GM12892 (cell line): Measurements from ENCODE around the gene PSMC3IP.
"Not testable (repeated sequence)": the region's sequence is repeated elsewhere in the genome, so short reads cannot be mapped to it uniquely, and the experiment has no call there.

Experiments
- DNase-seq: peaks from one replicate; pipeline ENCODE4 v3.0.0; 2011; ENCODE audit not compliant: insufficient read length
- FAIRE-seq: peaks from 2 replicates; lab custom pipeline; 2011; peaks lifted over from hg19 to GRCh38; lab: Jason Lieb, UNC
- POLR2A ChIP-seq: IDR thresholded peaks from 2 replicates; pipeline ENCODE4 v1.6.1; 2011; ENCODE audit warnings: low read depth, low read length, control low read depth
- POLR2AphosphoS5 ChIP-seq: IDR thresholded peaks from 2 replicates; pipeline ENCODE4 v1.6.1; 2011; ENCODE audit warnings: low read depth, low read length, control low read depth
- TAF1 ChIP-seq: IDR thresholded peaks from 2 replicates; pipeline ENCODE4 v1.6.1; 2011; ENCODE audit warnings: low read depth, mild to moderate bottlenecking, control low read depth, low read length, borderline replicate concordance

PSMC3IP gene

DNA sequence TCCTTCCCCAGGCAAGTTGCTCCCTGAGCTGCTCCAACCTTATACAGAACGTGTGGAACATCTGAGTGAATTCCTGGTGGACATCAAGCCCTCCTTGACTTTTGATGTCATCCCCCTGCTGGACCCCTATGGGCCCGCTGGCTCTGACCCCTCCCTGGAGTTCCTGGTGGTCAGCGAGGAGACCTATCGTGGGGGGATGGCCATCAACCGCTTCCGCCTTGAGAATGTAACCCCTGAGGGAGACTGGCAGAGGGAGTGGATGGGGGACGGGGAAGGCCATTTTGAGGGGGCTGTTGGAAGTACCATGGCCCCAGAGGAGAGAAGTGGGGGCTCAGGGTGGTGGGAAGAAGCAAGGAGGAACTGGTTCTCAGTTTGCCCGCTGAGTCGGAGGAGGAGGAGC lies 13.6 kb downstream of the PSMC3IP start:
- no peak for TF ChIP-seq POLR2A
- TF ChIP-seq POLR2AphosphoS5 = no peak
- FAIRE-seq (no peak), DNase-seq (no peak)

DNA sequence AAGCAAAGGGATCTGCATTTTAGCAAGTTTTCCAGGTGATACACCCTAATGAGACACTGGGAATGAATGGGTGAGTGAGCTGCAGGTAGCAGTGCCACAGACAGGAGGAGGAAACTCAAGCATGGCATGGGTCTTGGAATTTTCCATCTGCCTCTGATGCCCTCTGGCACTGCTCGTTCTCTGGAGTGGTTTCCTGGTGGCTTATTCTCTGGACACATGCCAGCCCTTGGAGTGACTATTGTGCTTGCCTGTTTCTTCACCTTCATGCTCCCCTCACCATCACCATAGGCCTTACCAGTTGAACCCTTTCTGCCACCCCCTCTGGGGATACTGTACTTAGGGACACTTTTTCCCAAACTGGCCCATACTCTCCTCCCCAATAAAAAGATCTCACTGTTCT lies 14.0 kb downstream of the PSMC3IP start:
- TF ChIP-seq POLR2AphosphoS5 (no peak), POLR2A (no peak), TAF1 (no peak)
- no peak for FAIRE-seq

DNA sequence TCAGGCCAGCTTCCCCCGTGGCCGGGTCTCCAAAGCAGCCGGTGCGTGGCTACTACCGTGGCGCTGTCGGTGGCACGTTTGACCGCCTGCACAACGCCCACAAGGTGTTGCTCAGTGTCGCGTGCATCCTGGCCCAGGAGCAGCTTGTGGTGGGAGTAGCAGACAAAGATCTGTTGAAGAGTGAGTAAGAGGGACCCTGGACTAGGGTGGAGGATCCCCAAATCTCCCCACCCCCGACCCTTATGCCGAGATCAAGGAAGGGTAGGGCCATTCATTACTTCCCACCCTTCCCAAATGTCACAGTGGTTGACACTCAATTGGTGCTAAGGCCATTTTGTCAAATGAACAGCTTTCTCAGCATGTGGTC lies 14.4 kb downstream of the PSMC3IP start:
- no peak for FAIRE-seq
- DNase-seq = no peak

More for the DNA sequence above, 14.0 kb downstream of the PSMC3IP start:
- no peak for DNase-seq

DNA sequence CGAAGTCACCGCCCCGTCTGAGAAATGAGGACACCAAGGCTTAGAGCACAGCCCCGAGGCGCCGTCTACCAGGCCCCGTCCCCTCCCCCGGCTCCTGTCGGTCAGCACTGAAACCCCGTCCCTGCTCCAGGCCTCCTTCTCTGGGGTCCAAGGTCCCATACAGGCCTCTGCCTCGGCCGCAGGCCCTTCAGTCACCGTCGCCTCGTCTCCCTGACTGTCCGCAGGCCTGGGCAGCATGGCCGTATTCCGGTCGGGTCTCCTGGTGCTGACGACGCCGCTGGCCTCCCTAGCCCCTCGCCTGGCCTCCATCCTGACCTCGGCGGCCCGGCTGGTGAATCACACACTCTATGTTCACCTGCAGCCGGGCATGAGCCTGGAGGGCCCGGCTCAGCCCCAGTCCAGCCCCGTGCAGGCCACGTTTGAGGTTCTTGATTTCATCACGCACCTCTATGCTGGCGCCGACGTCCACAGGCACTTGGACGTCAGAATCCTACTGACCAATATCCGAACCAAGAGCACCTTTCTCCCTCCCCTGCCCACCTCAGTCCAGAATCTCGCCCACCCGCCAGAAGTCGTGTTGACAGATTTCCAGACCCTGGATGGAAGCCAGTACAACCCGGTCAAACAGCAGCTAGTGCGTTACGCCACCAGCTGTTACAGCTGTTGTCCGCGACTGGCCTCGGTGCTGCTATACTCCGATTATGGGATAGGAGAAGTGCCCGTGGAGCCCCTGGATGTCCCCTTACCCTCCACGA lies 15.0 kb downstream of the PSMC3IP start:
- no peak for FAIRE-seq

More for the DNA sequence above, 14.4 kb downstream of the PSMC3IP start:
- TF ChIP-seq POLR2AphosphoS5 = no peak
- no peak for TF ChIP-seq POLR2A
- TF ChIP-seq TAF1 = no peak

DNA sequence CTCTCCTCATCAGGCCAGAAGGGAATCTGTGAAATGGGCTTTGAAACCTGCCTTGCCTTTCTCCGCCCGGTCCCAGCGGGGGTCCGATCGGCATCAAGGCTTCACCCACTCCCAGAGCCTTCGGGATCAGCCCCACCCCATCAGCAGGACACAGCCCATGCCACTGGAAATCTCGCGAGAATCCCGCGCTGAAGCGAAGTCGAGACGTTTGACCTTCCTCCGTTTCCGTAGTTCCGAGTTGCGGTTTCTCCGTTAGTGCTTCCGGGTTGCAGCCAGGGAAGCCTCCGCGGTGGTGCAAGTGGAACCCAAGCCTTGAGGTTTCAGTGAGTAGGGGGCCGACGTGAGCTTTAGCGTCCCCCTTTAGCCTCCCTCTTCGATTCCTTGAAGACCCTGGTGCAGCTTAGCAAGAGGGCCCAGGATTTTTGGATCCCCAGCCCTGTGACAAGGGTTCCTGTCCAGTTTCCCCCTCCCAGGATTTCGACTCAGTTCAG lies 15.6 kb downstream of the PSMC3IP start, which contains the start of gene COASY:
Gene COASY, plus strand, starts transcription at position 252 of the 491 bp plus-strand sequence. CDS start 475 bp downstream, outside the sequence.
- DNase-seq (peak; percentile 98), FAIRE-seq (peak; percentile 93)
- peak; percentile 85 for TF ChIP-seq TAF1
- TF ChIP-seq POLR2AphosphoS5 = peak; percentile 84
- TF ChIP-seq POLR2A = peak; percentile 87

More for the DNA sequence above, 15.0 kb downstream of the PSMC3IP start:
- TF ChIP-seq POLR2A (no peak), TAF1 (no peak), POLR2AphosphoS5 (no peak)
- DNase-seq = no peak

DNA sequence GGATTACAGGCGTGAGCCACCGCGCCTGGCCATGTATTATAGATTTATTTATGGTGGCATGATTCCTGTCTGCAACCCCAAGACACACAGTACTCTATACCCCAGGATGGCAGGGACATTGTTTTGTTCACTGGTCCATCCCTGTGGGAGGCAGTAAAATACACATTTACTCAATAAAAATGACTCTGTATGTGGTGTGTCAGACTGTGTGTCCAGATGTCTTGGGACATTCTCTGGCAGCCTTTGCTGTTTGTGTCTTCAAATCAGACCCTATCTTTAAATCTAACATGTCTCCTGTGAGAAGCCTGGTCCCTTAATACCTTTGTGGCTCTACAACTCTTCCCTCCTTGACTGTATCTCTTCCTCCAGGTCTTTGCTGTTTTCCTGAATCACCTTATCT lies 17.3 kb downstream of the PSMC3IP start:
- FAIRE-seq = no peak
- DNase-seq = no peak
- TF ChIP-seq POLR2A (no peak), TAF1 (no peak), POLR2AphosphoS5 (no peak)

DNA sequence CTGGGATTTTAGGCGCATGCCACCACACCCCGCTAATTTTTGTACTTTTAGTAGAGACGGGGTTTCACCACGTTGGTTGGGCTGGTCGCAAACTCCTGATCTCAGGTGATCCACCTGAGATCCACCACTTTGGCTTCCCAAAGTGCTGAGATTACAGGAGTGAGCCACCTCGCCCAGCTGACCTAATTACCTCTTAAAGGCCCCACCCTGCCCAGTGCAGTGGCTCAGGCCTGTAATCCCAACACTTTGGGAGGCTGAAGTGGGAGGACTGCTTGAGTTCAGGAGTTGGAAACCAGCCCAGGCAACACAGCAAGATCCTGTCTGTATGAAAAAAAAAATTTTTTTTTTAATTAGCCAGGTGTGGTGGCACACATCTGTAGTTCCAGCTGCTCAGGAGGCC lies 18.5 kb downstream of the PSMC3IP start:
- DNase-seq = no peak
- no peak for FAIRE-seq
- no peak for TF ChIP-seq POLR2A
- TF ChIP-seq TAF1 = no peak
- TF ChIP-seq POLR2AphosphoS5 = no peak

DNA sequence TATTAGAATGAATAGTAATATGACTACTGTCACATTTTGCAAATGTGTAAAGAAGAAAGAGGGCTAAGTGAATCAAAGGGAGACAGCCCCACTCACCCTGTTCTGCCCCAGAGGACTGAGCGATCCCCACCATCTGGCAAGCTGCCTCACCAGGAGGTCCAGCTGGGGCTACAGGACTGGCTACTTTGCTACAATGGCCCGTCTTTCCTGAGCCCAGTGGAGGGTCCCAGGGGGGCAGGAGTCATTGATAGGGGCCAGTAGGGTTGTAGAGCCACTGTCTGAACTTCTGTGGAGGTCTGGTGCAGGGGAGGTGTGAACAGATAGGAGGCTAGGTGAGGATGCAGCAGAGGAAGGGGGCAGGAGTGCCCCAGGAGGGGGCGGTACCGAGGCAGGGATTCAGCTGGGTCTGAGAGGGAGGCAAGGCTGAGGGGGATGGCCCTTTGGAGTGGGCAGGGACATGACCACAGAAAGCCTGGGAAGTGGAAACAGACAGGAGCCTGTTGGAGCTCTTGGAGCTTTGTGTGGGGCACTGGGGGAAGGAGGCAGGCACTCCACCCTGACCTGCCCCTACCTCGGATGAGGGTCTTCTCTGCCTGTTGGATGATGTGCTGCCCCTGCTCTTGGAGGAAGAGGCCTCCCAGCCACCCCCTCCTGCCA lies 21.4 kb downstream of the PSMC3IP start:
- DNase-seq = not testable (repeated sequence)
- FAIRE-seq = peak; percentile 67

DNA sequence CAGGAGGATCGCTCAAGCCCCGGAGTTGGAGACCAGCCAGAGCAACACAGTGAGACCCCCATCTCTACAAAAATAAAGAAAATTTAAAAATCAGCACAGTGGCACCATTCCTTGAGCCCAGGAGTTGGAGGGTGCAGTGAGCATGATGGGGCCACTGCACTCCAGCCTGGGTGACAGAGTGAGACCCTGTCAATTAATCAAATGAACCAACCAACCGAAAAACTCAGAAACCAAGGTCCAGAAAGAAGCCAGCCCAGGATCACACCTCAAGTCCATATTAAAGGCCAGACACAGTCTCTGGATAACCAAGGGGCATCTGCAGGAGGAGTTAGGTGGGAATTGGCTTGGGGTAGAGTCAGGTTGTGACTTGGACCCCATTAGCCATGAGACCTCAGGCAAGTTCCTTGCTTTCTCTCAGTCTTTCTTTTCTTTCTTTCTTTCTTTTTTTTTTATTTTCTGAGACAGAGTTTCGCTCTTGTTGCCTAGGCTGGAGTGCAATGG lies 22.4 kb downstream of the PSMC3IP start:
- no peak for DNase-seq
- FAIRE-seq = no peak
- no peak for TF ChIP-seq POLR2AphosphoS5
- no peak for TF ChIP-seq TAF1
- TF ChIP-seq POLR2A = no peak

DNA sequence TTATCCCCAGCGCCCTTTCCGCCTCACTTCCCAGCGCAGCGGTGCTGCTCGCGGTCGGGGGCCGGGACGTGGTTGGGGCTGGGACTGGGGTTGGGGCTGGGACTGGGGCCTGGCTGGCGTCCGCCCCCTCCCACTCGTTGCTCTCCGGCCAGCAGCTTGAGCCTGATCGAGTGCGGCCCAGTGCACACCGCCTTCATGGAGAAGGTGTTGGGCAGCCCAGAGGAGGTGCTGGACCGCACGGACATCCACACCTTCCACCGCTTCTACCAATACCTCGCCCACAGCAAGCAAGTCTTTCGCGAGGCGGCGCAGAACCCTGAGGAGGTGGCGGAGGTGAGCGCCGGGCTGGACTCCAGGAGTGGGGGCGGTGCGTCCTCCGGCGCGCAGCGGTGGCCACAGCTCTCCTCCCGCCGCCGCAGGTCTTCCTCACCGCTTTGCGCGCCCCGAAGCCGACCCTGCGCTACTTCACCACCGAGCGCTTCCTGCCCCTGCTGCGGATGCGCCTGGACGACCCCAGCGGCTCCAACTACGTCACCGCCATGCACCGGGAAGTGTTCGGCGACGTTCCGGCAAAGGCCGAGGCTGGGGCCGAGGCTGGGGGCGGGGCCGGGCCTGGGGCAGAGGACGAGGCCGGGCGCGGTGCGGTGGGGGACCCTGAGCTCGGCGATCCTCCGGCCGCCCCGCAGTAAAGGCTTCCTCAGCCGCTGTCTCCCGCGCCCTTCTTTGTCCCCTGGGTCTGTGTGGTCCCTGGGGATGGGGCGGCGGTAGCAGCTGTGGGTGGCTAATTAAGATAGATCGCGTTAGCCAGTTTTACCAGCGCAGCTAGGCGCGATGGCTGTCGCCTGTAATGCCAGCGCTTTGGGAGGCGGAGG lies 23.0 kb downstream of the PSMC3IP start:
- DNase-seq = peak; percentile 93
- TF ChIP-seq POLR2AphosphoS5 (peak; percentile 70), TAF1 (0 out of 2 replicates have a peak, but pooled peaks have one; percentile 35), POLR2A (peak; percentile 80; the same call in 1 of the 2 replicates)
- FAIRE-seq = peak; percentile 91

DNA sequence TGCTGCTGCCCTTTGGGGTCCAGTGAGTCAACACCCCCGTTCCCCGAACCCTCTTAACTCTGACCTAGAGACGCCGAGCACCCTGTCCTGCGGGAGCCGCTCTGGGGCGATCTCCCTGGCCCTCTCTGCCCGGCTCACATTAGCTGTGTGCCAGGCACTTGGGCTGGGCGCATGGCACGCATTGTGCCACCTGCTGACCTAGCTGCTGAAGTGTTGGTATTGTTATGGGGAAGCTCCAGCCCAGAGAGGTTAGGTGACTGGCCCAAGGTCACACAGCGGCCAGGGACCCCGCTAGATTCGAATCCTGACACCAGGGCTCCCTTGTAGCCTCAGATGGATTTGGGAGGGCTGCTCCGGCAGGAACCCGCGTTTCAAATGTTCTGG lies 23.7 kb downstream of the PSMC3IP start:
- DNase-seq = no peak
- no peak for FAIRE-seq
- TF ChIP-seq POLR2AphosphoS5 (no peak), TAF1 (no peak), POLR2A (no peak)
